GM19397 (cell line): ENCODE measurements around the gene WFIKKN2.
"Not testable (repeated sequence)": the region's sequence is repeated elsewhere in the genome, so short reads cannot be mapped to it uniquely, and the experiment has no call there.

Experiments used
- ATAC-seq: cut with Tn5 transposase; IDR thresholded peaks from one replicate; pipeline ENCODE4 v1.9.1; 2021; ENCODE audit warnings: mild to moderate bottlenecking, moderate library complexity; ENCODE audit not compliant: unreplicated experiment

The WFIKKN2 gene, protein sequence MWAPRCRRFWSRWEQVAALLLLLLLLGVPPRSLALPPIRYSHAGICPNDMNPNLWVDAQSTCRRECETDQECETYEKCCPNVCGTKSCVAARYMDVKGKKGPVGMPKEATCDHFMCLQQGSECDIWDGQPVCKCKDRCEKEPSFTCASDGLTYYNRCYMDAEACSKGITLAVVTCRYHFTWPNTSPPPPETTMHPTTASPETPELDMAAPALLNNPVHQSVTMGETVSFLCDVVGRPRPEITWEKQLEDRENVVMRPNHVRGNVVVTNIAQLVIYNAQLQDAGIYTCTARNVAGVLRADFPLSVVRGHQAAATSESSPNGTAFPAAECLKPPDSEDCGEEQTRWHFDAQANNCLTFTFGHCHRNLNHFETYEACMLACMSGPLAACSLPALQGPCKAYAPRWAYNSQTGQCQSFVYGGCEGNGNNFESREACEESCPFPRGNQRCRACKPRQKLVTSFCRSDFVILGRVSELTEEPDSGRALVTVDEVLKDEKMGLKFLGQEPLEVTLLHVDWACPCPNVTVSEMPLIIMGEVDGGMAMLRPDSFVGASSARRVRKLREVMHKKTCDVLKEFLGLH

DNA sequence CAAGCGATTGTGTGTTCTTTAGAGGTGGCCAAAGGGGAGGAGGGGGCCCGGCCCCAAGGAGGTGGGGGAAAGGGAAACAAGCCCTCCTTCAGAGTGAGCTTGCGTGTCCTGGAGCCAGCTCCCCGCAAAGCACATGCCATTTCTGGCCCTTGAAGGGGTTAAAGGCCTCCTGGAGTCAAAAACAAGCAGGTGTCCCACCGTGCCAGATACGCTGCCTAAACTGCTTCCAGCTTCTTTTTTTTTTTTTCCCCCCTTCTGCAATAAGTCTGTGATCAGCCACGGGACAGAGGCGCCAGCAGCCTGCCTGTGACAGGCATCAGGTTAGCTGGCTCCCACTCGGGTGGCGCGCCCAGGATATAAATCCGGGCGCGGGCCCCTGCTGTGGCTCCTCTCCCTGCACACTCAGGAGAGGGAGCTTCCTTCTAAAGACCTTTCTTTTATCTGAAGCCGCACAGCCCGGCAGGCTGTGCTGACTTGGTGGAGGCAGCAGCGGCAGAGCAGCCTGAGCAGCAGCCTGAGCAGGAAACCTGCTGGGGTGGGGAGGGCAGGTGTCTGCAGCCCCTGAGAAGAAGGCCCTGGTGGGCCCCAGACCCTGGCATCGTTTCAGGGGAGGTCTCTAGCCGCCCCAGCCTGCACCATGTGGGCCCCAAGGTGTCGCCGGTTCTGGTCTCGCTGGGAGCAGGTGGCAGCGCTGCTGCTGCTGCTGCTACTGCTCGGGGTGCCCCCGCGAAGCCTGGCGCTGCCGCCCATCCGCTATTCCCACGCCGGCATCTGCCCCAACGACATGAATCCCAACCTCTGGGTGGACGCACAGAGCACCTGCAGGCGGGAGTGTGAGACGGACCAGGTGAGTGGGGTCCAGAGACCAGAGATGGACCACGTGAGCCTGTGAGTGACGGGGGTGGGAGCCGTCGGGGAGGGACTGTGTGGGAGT, at the start of gene WFIKKN2:
WFIKKN2 (plus strand) TSS at position 286 of the 934 bp plus-strand sequence; CDS start at position 638, 352 bp downstream.
- no peak for ATAC-seq

DNA sequence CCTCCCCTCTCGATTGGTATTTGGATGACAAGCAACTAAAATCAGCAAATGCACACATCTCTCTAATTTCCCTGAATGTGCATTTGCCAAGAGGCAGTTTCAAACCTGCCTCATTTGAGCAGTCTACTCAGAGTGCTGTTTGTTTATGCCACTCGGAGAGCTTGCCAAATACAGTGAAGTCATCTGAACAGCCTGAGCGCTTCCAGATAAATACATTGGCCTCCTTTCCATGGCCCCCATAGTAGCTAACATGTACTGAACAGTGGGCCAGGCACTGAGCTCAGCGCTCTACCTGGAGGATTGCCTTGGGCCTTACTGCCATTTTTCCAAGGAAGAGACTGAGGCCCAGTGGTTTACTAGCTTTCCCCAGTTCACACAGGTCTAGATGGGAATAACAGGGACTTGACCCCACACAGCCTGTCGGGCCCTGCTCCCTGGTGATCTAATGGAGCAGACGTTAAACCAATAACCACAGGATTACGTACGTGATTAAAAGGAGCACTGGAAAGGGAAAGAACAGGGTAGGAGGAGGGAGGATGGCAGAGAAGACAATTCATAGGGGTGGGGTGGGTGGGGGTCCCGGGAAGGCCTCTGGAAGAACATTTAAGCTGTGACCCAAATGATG, 49.3 kb upstream of the WFIKKN2 start:
- no peak for ATAC-seq

DNA sequence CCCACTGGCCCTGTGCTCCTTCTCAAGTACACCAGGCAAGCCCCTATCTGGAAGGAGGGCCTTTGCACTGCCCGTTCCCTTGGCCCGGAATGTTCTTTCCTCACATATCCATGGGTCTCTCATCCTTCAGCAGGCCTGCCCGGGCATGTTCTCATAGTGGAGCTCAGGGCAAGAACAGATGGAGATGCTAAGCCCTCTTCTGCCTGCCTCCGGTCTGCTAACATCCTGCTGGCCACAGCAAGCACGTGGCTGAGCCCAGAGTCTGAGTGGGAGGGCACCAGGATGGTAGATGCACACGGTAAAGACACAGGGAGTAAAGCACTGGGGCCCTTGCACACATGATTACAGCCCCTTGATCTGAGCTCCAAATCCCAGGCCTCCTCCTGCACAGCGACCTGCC, 48.3 kb upstream of the WFIKKN2 start:
- no peak for ATAC-seq

DNA sequence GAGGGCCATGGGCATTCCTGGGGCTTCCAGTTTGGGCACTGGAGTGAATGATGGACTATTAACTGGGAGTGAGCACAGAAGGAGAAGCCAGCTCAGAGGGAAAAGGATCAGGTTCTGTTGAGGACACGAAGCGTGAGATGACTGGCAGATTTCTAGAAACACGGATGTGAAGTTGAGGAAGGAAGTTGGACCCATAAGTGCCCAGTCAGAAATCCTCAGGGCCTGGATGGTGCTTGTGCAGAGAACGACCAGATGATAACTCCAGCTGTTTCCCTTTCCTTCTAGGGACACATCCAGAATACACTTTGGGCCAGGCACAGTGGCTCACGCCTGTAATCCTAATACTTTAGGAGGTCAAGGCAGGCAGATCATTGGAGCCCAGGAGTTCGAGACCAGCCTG, 44.8 kb upstream of the WFIKKN2 start:
- ATAC-seq = no peak

DNA sequence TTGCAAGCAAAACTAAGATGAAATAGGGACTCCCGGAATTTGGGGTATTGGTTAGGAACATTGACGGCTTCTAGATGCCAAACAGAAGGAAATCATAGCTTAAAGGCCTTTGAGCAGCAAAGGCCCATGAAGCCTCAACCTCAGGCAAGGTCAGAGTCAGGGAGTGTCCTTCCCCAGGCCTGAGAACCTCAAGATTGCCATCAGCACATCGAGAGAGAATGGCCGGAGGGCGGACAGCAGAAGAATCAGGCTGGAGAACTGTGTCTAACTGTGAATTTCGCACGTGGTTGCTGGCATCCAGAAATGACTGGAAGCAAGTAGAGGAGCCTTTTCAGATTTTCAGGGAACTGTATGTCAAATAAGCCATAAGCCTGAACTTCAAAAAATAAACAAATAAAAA, 43.3 kb upstream of the WFIKKN2 start:
- no peak for ATAC-seq

DNA sequence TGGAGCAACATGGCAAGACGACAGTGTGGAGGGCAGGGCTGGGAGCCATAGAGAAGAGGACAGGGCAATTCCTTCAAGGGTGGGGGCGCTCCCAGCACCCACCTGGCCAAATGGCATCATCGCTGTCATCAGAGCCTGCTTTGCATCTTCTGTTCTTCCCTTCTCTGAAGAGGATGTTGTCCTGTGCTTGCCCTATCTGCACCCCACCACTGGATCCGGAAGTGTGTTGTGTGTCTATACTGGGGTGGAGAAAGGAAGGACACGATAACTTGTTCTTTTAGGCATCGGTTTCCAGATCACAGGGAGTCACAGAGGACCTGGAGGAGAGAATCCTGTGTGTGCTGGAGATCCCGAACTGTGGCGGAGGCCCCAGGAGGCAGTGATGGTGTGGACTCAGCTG, 42.4 kb upstream of the WFIKKN2 start:
- no peak for ATAC-seq

DNA sequence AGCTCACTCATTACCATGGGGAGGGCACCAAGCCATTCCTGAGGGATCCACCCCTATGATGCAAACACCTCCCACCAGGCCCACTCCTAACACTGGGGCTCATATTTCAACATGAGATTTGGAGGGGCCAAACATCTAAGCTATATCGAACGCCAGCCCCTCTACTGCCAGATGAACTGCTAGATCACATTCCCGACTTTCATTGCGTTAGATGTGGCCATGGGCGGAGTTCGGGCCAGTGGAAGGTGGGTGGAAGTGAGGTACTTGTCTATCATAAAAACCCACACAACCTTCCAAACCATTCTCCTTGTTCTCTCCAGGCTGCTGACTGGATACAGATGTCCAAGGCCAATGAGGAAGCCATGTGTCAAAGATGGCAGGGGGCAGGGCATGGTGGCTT, 41.0 kb upstream of the WFIKKN2 start:
- no peak for ATAC-seq

DNA sequence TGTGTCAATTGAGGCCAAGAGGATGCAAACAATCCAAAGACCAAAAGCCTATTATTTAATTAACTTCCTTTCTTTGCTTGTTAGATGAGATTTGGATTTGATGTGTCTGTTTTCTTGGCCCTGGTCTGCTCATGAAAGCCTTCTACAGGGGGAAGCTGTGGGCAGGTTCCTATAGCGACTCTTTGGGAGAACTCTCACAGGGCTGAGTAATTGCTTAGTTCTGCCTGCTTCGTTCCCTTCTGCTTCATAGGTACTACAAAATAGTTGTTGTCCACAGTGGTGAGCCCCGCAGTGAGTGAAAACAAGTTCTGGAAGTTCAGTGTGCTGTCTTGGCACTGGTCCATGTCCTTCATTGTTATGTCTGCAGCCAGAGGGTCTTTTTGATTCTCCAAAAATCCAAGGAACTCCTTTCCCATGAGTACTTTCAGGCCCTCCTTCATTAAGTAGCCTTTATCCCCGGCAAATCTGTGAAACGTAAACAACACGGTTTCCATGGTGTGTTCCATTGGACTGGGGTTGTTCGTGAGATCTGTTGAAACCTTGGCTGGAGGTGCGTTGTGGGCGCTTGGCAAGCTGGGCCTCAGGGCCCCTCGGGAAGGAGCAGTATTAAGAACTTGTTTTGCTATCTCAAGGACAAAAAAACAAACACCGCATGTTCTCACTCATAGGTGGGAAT, 38.1 kb upstream of the WFIKKN2 start:
- no peak for ATAC-seq

DNA sequence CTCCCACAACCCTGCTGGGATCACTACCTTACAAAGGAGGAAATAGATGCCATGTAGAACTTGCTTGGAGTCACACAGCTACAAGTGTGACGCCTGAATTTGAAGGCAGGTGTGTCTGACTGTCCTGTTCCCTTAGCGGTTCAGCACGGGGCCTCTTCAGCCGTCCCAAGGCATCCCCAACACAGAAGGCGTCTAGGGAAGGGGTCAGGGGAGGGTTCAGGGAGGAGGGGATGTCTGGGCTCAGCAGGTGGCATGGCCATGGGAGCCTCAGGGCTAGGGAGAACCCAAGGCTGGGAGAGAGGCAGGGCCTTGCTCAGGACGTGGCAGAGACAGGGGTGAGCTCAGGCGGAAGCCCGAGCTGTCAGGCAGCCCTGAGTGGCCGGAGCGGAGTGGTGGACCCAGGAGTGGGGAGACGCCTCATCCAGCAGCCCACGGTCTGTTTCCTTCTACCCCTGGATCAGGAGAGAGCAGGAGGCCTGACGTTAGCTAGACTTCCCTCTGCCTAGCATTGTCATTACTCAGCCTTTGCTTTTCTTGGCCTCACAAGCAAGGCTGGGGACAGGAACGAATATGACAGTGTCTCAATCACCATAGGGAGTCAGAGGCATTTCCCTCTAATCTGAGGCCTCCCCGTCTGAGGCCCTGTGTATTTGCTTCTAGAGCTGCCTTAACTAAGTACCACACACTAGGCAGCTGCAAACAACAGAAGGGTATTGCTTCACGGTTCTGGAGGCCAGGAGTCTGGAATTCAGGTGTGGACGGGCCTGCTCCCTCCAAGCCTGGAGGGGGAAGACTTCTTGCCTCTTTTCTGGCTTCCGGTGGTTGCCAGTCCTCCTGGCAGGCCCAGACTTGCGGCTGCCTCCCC, 36.7 kb upstream of the WFIKKN2 start:
- ATAC-seq = no peak

DNA sequence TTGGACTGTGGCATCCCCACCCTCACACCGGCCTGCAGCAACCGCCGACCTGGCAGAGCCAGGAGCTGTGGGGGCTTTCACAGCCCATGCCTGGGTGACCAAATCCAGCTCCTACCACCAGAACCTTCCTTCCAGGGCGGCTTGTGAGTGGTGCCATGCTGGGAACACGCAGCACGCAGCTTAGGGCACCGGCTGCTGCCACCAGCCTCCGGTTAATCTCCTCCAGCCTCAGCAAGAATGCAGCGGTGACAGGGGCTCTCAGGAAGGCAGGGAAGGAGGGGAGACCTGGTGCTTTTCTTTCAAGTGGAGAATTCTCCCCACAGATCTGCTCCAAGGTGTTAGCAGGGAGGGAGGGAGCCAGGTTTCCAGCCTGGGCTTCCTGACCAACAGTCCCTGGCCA, 35.8 kb upstream of the WFIKKN2 start:
- no peak for ATAC-seq

DNA sequence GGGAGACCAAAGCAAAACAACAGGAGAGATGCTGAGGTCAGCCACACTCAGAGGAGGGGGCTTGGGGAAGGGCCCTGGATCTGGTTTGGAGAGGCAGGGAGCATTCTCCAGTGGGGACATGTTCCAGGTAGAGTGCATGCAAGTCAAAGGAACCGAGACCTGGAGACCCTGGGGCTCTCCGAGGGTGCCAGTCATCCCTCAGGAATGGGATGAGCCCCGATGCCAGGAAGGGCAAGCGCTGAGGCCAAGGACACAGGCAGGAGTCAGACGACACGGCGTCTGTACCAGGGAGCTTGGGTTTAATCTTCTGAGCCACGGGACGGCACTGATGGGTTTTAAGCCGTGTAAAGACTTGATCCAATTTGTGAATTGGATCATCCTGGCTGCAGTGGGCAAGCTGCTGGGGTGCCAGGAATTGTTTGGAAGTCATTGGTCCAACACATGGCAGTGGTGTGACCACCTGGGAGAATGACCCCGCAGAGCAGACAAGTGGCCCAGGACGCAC, 35.1 kb upstream of the WFIKKN2 start:
- ATAC-seq = no peak

DNA sequence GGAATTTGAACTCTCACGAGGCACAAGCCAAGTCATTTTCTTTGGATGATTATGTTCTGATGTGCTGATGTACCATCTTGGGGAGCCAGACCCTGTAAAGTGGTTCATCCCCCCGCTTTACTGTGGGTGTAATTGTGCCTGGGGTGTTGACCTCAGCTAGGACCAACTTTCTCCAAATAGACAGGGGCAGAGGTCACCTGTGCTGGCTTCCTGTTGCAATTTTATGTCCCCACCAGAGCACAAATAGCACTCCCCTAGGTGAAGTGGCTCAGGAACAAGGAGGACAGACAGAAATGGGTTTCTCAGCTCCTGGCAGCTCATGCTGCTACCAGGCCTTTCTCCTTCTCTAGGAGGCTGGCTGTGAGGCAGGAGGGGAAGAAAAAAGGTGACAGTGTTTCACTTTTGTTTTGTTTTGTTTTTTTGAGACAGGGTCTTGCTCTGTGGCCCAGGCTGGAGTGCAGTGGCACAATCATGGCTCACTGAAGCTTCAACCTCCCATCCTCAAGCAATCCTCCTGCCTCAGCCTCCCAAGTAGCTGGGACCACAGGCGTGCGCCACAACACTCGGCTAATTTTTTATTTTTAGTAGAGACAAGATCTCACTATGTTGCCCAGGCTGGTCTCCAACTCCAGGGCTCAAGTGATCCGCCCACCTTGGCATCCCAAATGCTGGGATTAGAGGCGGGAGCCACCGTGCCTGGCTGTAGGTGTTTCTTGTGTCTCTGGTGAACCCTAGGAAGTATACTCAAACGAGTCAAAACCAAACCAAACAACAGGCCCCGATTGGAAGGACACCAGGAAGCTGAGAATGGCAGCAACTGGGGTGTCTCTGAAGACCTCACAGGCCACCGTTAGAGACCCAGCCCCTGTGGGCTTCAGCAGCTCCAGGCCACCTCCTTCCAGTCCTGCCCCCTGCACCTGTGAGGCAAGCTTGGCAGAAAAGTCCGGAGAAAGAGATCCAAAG, 32.5 kb upstream of the WFIKKN2 start:
- ATAC-seq = no peak

DNA sequence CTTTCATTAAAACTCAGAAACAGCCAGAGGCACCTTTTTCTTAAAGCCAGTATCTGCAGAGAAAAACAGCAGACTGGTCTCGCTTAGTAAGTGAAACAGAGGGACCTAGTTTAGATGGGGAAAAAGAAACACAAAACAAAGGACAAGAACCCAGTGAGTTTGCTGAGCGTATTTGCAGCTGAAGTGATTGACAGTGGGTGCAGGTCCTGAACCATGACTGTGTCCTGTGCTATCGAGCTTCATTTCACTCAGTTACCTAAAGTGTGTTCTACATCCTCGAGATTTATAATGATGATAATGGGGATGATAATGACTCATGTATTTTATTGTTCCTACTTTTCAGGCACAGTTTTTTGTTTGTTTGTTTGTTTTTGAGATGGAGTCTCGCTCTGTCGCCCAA, 31.7 kb upstream of the WFIKKN2 start:
- ATAC-seq = no peak

DNA sequence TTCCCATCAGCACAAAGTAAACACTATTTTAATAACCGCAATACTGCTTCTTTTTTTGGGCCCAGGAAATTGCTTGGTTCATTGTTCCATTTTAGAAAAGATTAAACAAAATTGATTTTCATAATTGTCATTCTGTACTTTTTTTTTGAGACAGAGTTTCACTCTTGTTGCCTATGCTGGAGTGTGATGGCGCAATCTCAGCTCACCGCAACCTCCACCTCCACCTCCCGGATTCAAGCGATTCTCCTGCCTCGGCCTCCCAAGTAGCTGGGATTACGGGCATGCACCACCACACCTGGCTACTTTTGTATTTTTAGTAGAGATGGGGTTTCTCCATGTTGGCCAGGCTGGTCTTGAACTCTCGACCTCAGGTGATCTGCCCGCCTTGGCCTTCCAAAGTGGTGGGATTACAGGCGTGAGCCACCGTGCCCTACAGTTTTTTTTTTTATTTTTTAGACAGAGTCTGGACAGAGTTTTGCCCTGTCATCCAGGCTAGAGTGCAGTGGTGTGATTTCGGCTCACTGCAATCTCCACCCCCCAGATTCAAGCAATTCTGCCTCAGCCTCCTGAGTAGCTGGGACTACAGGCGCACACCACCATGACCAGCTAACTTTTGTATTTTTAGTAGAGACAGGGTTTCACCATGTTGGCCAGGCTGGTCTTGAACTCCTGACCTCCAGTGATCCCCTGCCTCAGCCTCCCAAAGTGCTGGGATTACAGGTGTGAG, 30.5 kb upstream of the WFIKKN2 start:
- not testable (repeated sequence) for ATAC-seq

DNA sequence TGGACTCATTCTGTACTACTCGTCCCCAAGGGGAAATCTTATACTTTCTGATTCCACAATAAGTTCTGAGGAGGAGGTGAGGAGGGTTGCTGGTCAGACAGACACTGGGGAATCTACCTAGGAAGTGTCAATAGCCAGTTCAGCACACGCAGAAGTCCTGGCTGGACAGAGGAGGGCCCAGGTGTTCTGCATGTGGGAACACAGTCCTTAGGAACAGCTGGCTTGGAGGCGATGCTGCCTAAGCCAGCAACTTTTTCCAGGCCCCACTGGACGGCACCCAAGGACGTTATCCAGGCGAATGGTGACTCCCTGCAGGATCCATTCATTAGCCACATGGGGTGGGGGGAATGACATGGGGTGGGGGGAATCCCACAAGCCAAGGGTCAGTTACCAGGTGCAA, 29.9 kb upstream of the WFIKKN2 start:
- no peak for ATAC-seq

DNA sequence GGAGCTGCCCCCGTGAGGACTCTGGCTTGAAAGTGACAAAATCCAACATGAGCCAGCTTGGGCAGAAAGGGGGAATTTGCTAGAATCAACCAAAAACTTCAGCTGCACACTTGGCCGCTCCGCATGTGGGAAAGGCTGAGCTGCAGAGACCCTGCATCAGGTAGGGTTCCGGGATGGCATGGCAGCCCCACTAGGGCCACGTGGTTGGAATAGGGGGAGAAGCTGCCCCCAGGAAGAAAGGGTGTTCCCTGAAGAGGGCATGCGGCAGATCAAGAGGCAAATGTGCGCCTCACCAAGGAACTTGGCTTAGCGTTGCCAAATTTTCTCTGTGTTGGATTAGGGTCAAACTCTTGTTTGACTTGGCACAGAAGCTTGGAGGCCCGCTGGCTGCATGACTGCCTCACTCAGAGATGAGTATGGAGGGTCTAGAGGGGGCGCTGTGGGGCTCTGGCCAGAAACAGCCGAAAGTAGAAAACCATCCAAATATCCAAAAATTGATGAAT, 29.2 kb upstream of the WFIKKN2 start:
- ATAC-seq = no peak

DNA sequence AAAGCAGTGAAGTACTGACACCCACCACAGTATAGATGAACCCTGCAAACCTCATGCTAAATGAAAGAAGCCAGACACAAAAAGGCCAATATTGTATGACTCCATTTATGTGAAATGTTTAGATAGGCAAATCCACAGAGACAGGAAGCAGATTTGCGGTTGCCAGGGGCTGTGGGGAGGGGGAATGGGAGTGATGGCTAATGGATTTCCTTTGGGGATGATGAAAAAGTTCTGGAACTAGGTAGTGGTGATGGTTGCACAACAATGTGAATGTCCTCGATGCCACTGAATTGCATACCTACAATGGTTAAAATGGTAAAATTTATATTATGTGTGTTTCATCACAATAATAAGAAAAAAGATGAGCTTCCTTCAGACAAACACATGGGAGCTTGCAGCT, 28.4 kb upstream of the WFIKKN2 start:
- no peak for ATAC-seq
